Left renal pelvis (tissue), 4 donors: ENCODE measurements around the gene SMARCE1. TPM values are rescaled to one million over a fixed set of nuclear protein-coding genes. Genes with fewer than 3 reads are reported as not detected.

Experiments used
- DNase-seq, 4 donors: peaks; one replicate each; pipeline ENCODE4 v3.0.0-alpha.2; 2013; ENCODE audit warnings: low read depth in 4 of 4, low spot score in 3 of 4
- polyA plus RNA-seq, 4 donors: library from polyadenylated mRNA; unstranded; fragments of 120-200 nt; gene quantifications; one replicate each; pipeline ENCODE4 v1.2.1, GENCODE V29; 2013; ENCODE audit not compliant: insufficient read length in 4 of 4

The SMARCE1 gene
- polyA plus RNA-seq, 4 donors, result 247 to 327 (median 263) TPM

- no peak for DNase-seq
Observed at GRCh38 chr17:40613467-40614154, 34.0 kb downstream of the SMARCE1 start.

GRCh38 chr17:40612599-40613244 is 34.9 kb downstream of the SMARCE1 start:
- no peak for DNase-seq

- no peak for DNase-seq
Observed at GRCh38 chr17:40611840-40612474, 35.7 kb downstream of the SMARCE1 start.

GRCh38 chr17:40610359-40610758 is 37.3 kb downstream of the SMARCE1 start:
- DNase-seq, result no peak

GRCh38 chr17:40608061-40608581 is 39.5 kb downstream of the SMARCE1 start:
- no peak for DNase-seq

GRCh38 chr17:40607641-40608040 is 40.0 kb downstream of the SMARCE1 start:
- no peak for DNase-seq

GRCh38 chr17:40606548-40607353 is 40.9 kb downstream of the SMARCE1 start:
- no peak for DNase-seq

- no peak for DNase-seq
Observed at GRCh38 chr17:40605306-40605705, 42.3 kb downstream of the SMARCE1 start.

GRCh38 chr17:40604327-40605080 is 43.1 kb downstream of the SMARCE1 start:
- no peak for DNase-seq

GRCh38 chr17:40602445-40603443 is 44.9 kb downstream of the SMARCE1 start:
- DNase-seq, result no peak

GRCh38 chr17:40600486-40601046 is 47.1 kb downstream of the SMARCE1 start:
- DNase-seq, result no peak

- no peak for DNase-seq
Observed at GRCh38 chr17:40599468-40599763, 48.2 kb downstream of the SMARCE1 start.

GRCh38 chr17:40598619-40599467 is 48.8 kb downstream of the SMARCE1 start:
- peak; percentile 54 to 68 (median 59) for DNase-seq

- DNase-seq, result no peak
Observed at GRCh38 chr17:40598301-40598618, 49.4 kb downstream of the SMARCE1 start.

GRCh38 chr17:40597556-40598300 is 49.9 kb downstream of the SMARCE1 start:
- DNase-seq, result no peak

GRCh38 chr17:40597156-40597555 is 50.5 kb downstream of the SMARCE1 start:
- DNase-seq, result no peak

- no peak for DNase-seq
Observed at GRCh38 chr17:40596261-40596919, 51.2 kb downstream of the SMARCE1 start.
